Keratinocyte (primary cell): ENCODE results near the gene RCN2. TPM values are rescaled to one million over a fixed set of nuclear protein-coding genes. Genes with fewer than 3 reads are reported as not detected.

Experiments
- DNase-seq: peaks from one replicate; pipeline ENCODE4 v3.0.0-alpha.2; 2011; ENCODE audit warnings: low read depth, missing footprints, low spot score
- FAIRE-seq: peaks from 2 replicates; lab custom pipeline; 2011; peaks lifted over from hg19 to GRCh38; lab: Jason Lieb, UNC
- H2AFZ ChIP-seq: 2 replicates; pipeline ENCODE4 v1.6.0; 2012; ENCODE audit warnings: low read length, control low read depth, inconsistent platforms; ENCODE audit not compliant: control insufficient read depth
- H3K27ac ChIP-seq: 2 replicates; pipeline ENCODE4 v1.5.1; 2011; ENCODE audit warnings: low read length; ENCODE audit not compliant: control insufficient read depth, insufficient read depth
- H3K27me3 ChIP-seq: 3 replicates; pipeline ENCODE4 v1.6.0; 2011; ENCODE audit warnings: low read length; ENCODE audit not compliant: control insufficient read depth, insufficient read depth; ENCODE audit errors: extremely low read depth
- H3K36me3 ChIP-seq, 2 experiments: 2 replicates in 1 of 2; 3 replicates in 1 of 2; pipeline ENCODE4 v1.5.1; 2011; ENCODE audit warnings: low read length in 2 of 2, mild to moderate bottlenecking in 1 of 2; ENCODE audit not compliant: control insufficient read depth in 2 of 2, insufficient read depth in 2 of 2; ENCODE audit errors: extremely low read depth in 1 of 2
- H3K4me1 ChIP-seq: 3 replicates; pipeline ENCODE4 v1.5.1; 2011; ENCODE audit warnings: low read length; ENCODE audit not compliant: control insufficient read depth, insufficient read depth; ENCODE audit errors: extremely low read depth
- H3K4me2 ChIP-seq: 3 replicates; pipeline ENCODE4 v1.6.0; 2011; ENCODE audit warnings: low read depth, low read length; ENCODE audit not compliant: control insufficient read depth, insufficient read depth; ENCODE audit errors: extremely low read depth
- H3K4me3 ChIP-seq, 3 experiments: fragments of 200-600 bp in 1 of 3; sonication (generic) in 1 of 3; 2 replicates in 2 of 3; 3 replicates in 1 of 3; pipeline ENCODE4 v1.5.1; 2011 to 2016; ENCODE audit warnings: low read length in 3 of 3, mild to moderate bottlenecking in 3 of 3, control low read depth in 2 of 3, inconsistent platforms in 1 of 3, low read depth in 1 of 3, mixed read lengths in 1 of 3, mixed run types in 1 of 3, moderate library complexity in 1 of 3; ENCODE audit not compliant: control insufficient read depth in 2 of 3, insufficient read depth in 2 of 3; ENCODE audit errors: extremely low read depth in 1 of 3
- H3K79me2 ChIP-seq: 2 replicates; pipeline ENCODE4 v1.6.0; 2012; ENCODE audit warnings: low read length; ENCODE audit not compliant: control insufficient read depth, insufficient read depth
- H3K9ac ChIP-seq: 3 replicates; pipeline ENCODE4 v1.6.0; 2011; ENCODE audit warnings: low read length; ENCODE audit not compliant: control insufficient read depth, insufficient read depth; ENCODE audit errors: extremely low read depth
- H3K9me1 ChIP-seq: 3 replicates; pipeline ENCODE4 v1.6.0; 2011; ENCODE audit warnings: low read length; ENCODE audit not compliant: control insufficient read depth, insufficient read depth; ENCODE audit errors: extremely low read depth
- H3K9me3 ChIP-seq: 2 replicates; pipeline ENCODE4 v1.5.1; 2012; ENCODE audit warnings: low read depth, low read length; ENCODE audit not compliant: control insufficient read depth
- H4K20me1 ChIP-seq: 3 replicates; pipeline ENCODE4 v1.6.0; 2011; ENCODE audit warnings: low read length; ENCODE audit not compliant: control insufficient read depth, insufficient read depth; ENCODE audit errors: extremely low read depth
- EZH2 ChIP-seq: IDR thresholded peaks from one replicate; pipeline ENCODE4 v1.6.1; 2012; ENCODE audit warnings: inconsistent platforms, mild to moderate bottlenecking, low read length, moderate library complexity
- dilution Hi-C: fragments of 300-500 bp; cut with MboI; formaldehyde crosslinking; loops from one replicate; pipeline ENCODE4 v1.7.0; 2020; ENCODE audit warnings: low sequenced_read_pairs; ENCODE audit not compliant: extremely low pct_ligation_motif_present
- polyA plus RNA-seq, 5 experiments: library from polyadenylated mRNA; depleted of rRNA in 3 of 5; stranded (reverse) in 3 of 5; stranded (forward) in 1 of 5; unstranded in 1 of 5; fragments of >200 nt; gene quantifications; 1 replicate in 1 of 5; 2 replicates in 3 of 5; 3 replicates in 1 of 5; pipeline versions ENCODE4 v1.2.1 to v1.2.3, GENCODE V29; 2011 to 2012; ENCODE audit warnings: missing spikeins in 2 of 5, low read depth in 1 of 5, low replicate concordance in 1 of 5
- TF ChIP-seq, protein P1 (sequence below), 3 experiments: IDR thresholded peaks in 1 of 3; conservative IDR thresholded peaks in 1 of 3; optimal IDR thresholded peaks in 1 of 3; 2 replicates in 2 of 3; 3 replicates in 1 of 3; pipeline versions ENCODE3 to v1.5.1; 2011; ENCODE audit warnings: low read length in 3 of 3, mild to moderate bottlenecking in 3 of 3, moderate library complexity in 2 of 3, control low read depth in 1 of 3, inconsistent platforms in 1 of 3; ENCODE audit not compliant: insufficient read depth in 2 of 3; ENCODE audit errors: extremely low read depth in 1 of 3

RCN2 gene
- polyA plus RNA-seq, 1 donor (not counting 4 experiments of a cell fraction or from before 2014, with no cell fraction given), result 118 TPM

DNA sequence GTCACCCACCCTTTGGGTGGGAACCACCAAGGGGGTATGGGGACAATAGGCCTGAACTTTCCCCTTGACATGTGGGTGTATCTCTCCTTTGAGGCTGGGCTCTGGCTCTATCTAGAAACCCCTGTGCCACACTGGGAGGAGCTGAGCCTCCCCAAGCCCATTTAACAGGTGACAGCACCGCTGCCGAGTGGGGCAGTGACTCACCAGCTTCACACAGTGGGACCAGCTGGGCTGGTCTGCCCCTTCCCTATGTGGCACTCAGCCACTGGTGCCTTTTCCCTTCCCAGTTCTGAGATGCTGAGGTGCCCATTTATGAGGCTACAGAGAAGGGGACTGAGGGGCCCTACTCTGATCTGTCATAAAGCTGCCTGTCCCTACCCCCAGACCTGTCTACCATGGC is 68.4 kb downstream of the RCN2 start:
- no peak overlapping the region for H3K4me2 ChIP-seq
- H3K27ac ChIP-seq, result no peak overlapping the region
- H3K9me3 ChIP-seq, result no peaks in the 10 kb centered on the region
- no peak for FAIRE-seq
- no peaks in the 10 kb centered on the region for H3K9me1 ChIP-seq
- TF ChIP-seq, protein P1, sequence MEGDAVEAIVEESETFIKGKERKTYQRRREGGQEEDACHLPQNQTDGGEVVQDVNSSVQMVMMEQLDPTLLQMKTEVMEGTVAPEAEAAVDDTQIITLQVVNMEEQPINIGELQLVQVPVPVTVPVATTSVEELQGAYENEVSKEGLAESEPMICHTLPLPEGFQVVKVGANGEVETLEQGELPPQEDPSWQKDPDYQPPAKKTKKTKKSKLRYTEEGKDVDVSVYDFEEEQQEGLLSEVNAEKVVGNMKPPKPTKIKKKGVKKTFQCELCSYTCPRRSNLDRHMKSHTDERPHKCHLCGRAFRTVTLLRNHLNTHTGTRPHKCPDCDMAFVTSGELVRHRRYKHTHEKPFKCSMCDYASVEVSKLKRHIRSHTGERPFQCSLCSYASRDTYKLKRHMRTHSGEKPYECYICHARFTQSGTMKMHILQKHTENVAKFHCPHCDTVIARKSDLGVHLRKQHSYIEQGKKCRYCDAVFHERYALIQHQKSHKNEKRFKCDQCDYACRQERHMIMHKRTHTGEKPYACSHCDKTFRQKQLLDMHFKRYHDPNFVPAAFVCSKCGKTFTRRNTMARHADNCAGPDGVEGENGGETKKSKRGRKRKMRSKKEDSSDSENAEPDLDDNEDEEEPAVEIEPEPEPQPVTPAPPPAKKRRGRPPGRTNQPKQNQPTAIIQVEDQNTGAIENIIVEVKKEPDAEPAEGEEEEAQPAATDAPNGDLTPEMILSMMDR (optimal IDR thresholded peaks at IDR 0.05 in 1 of 3, IDR thresholded peaks at IDR 0.05 in 1 of 3, conservative IDR thresholded peaks at IDR 0.05 in 1 of 3; ENCODE audit: extremely low read depth in 1 of 3, insufficient read depth in 2 of 3, low read length in 3 of 3), result no peak
- no peak for TF ChIP-seq EZH2
- no peak overlapping the region for H3K4me3 ChIP-seq
- H3K79me2 ChIP-seq, result peaks cover 21% of the 10 kb centered on the region
- no peaks in the 10 kb centered on the region for H4K20me1 ChIP-seq
- dilution Hi-C loops, result no loop called here
- no peak overlapping the region for H2AFZ ChIP-seq
- DNase-seq, result no peak
- H3K4me1 ChIP-seq, result peaks cover 28% of the 10 kb centered on the region
- no peaks in the 10 kb centered on the region for H3K27me3 ChIP-seq
- H3K36me3 ChIP-seq, result peaks cover 0 to 6% of the 10 kb centered on the region in 2 experiments
- H3K9ac ChIP-seq, result no peak overlapping the region

DNA sequence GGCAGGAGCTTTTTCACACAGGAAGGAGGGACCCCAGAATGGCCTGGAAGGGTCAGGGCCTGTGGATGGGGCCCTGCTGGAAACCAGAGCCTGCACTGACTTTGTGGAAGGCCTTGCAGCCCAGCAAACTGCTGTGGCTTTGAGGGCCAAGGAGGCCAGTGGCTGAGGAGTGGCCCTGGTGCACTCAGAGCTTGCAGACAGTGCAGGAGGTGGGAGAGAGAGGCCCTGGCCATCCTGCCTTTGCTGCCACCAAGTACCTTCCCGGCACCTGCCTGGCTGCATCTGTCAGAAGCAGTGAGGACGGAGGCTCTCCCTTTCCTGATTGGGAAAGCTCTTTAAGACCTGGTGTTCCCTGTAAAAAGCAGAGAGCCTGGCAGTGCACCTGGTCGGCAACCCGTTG is 69.8 kb downstream of the RCN2 start:
- no peak for FAIRE-seq
- Histone ChIP-seq H3K9me3 (no peaks in the 10 kb centered on the region), H3K27me3 (no peaks in the 10 kb centered on the region), H3K36me3 (peaks cover 0 to 6% of the 10 kb centered on the region in 2 experiments), H3K9ac (no peak overlapping the region), H3K79me2 (peaks cover 17% of the 10 kb centered on the region), H4K20me1 (no peaks in the 10 kb centered on the region), H3K27ac (no peak overlapping the region), H3K9me1 (no peaks in the 10 kb centered on the region), H3K4me1 (peaks cover 14% of the 10 kb centered on the region), H3K4me2 (no peak overlapping the region), H2AFZ (no peak overlapping the region), H3K4me3 (no peak overlapping the region)
- TF ChIP-seq EZH2, result no peak
- TF ChIP-seq, protein P1 (optimal IDR thresholded peaks at IDR 0.05 in 1 of 3, IDR thresholded peaks at IDR 0.05 in 1 of 3, conservative IDR thresholded peaks at IDR 0.05 in 1 of 3; ENCODE audit: extremely low read depth in 1 of 3, insufficient read depth in 2 of 3, low read length in 3 of 3), result no peak
- dilution Hi-C loops, result no loop called here
- no peak for DNase-seq
